H1 (cell line): ENCODE measurements around the gene SLC30A10. TPM values are rescaled to one million over a fixed set of nuclear protein-coding genes. Genes with fewer than 3 reads are reported as not detected.

Experiments
- CTCF ChIA-PET: fragments of 300-600 bp; sonication (Branson Sonifier 250); formaldehyde crosslinking; loops from one replicate; lab custom pipeline; 2021; ENCODE audit not compliant: partially characterized antibody; lab: Charles Lee
- POLR2A ChIA-PET: fragments of 300-600 bp; sonication (Branson Sonifier 250); formaldehyde crosslinking; loops from one replicate; lab custom pipeline; 2021; ENCODE audit warnings: inconsistent platforms; ENCODE audit not compliant: partially characterized antibody; lab: Charles Lee
- DNase-seq, 2 experiments: peaks; one replicate each; pipeline versions ENCODE4 v3.0.0 to v3.0.0-alpha.2; 2010 to 2022; ENCODE audit warnings: low spot score in 2 of 2, low read depth in 1 of 2, mixed read lengths in 1 of 2
- FAIRE-seq: peaks from 2 replicates; lab custom pipeline; 2011; peaks lifted over from hg19 to GRCh38; lab: Jason Lieb, UNC
- H2AFZ ChIP-seq: 2 replicates; pipeline ENCODE4 v1.8.1; 2012; ENCODE audit warnings: low read length, inconsistent platforms
- H2AK5ac ChIP-seq: 2 replicates; pipeline ENCODE4 v1.6.1; 2013; ENCODE audit warnings: low read depth, low read length
- H2BK120ac ChIP-seq: replicated peaks from 2 replicates; pipeline ENCODE3; 2013; ENCODE audit warnings: low read depth, low read length, inconsistent platforms
- H2BK12ac ChIP-seq: 2 replicates; pipeline ENCODE4 v1.6.1; 2013; ENCODE audit warnings: low read depth, low read length
- H2BK15ac ChIP-seq: 2 replicates; pipeline ENCODE4 v1.6.1; 2013; ENCODE audit warnings: low read length
- H2BK20ac ChIP-seq: 2 replicates; pipeline ENCODE4 v1.6.1; 2013; ENCODE audit warnings: low read length
- H2BK5ac ChIP-seq: 2 replicates; pipeline ENCODE4 v1.6.1; 2013; ENCODE audit warnings: low read depth, low read length
- H3K14ac ChIP-seq: 2 replicates; pipeline ENCODE4 v1.6.1; 2013; ENCODE audit warnings: inconsistent platforms; ENCODE audit not compliant: insufficient read length
- H3K18ac ChIP-seq: 2 replicates; pipeline ENCODE4 v1.6.1; 2013; ENCODE audit warnings: low read length; ENCODE audit errors: extremely low read depth
- H3K23ac ChIP-seq: 2 replicates; pipeline ENCODE4 v1.6.1; 2013; ENCODE audit warnings: inconsistent platforms; ENCODE audit not compliant: insufficient read length
- H3K23me2 ChIP-seq: 2 replicates; pipeline ENCODE4 v1.6.1; 2013; ENCODE audit warnings: low read depth, low read length
- H3K27ac ChIP-seq: 2 replicates; pipeline ENCODE4 v1.6.1; 2011; ENCODE audit warnings: low read depth, low read length, inconsistent platforms
- H3K27me3 ChIP-seq, 4 experiments: replicated peaks in 1 of 4; 1 replicate in 1 of 4; 2 replicates in 3 of 4; pipeline versions ENCODE4 v1.6.1 to v1.8.1; 2011 to 2013; ENCODE audit warnings: low read length in 3 of 4, mild to moderate bottlenecking in 3 of 4, inconsistent platforms in 2 of 4, mixed read lengths in 2 of 4, moderate library complexity in 1 of 4; ENCODE audit not compliant: control insufficient read depth in 3 of 4, insufficient read depth in 3 of 4; ENCODE audit errors: extremely low read depth in 1 of 4
- H3K36me3 ChIP-seq, 4 experiments: 2 replicates each; pipeline versions ENCODE4 v1.6.1 to v1.8.1; 2011 to 2013; ENCODE audit warnings: mild to moderate bottlenecking in 4 of 4, low read length in 3 of 4, moderate library complexity in 2 of 4, control low read depth in 1 of 4, inconsistent platforms in 1 of 4; ENCODE audit not compliant: insufficient read depth in 4 of 4, control insufficient read depth in 2 of 4
- H3K4ac ChIP-seq: replicated peaks from 2 replicates; pipeline ENCODE3; 2013; ENCODE audit warnings: low read length, low read depth, mixed read lengths, inconsistent platforms; ENCODE audit not compliant: insufficient read length
- H3K4me1 ChIP-seq, 4 experiments: replicated peaks in 1 of 4; 1 replicate in 1 of 4; 2 replicates in 3 of 4; pipeline versions ENCODE4 v1.6.1 to v1.8.1; 2011 to 2013; ENCODE audit warnings: low read length in 3 of 4, inconsistent platforms in 2 of 4, mixed read lengths in 1 of 4; ENCODE audit not compliant: insufficient read depth in 4 of 4, control insufficient read depth in 3 of 4
- H3K4me2 ChIP-seq, 2 experiments: 2 replicates each; pipeline versions ENCODE4 v1.6.1 to v1.8.1; 2011 to 2013; ENCODE audit warnings: low read depth in 2 of 2, low read length in 2 of 2, control low read depth in 1 of 2, inconsistent platforms in 1 of 2, mild to moderate bottlenecking in 1 of 2; ENCODE audit not compliant: insufficient read depth in 1 of 2
- H3K4me3 ChIP-seq, 4 experiments: fragments of 200-600, 300-600 bp in 1 of 4; sonication (generic), shearing (Covaris generic), sonication (Bioruptor Twin) in 1 of 4; 2 replicates each; pipeline versions ENCODE4 v1.5.1 to v1.8.1; 2011 to 2016; ENCODE audit warnings: low read length in 4 of 4, low read depth in 3 of 4, control low read depth in 2 of 4, inconsistent platforms in 2 of 4, mild to moderate bottlenecking in 2 of 4, mixed read lengths in 1 of 4, moderate library complexity in 1 of 4; ENCODE audit not compliant: insufficient read depth in 2 of 4; ENCODE audit errors: extremely low read depth in 1 of 4
- H3K56ac ChIP-seq: replicated peaks from 2 replicates; pipeline ENCODE3; 2013; ENCODE audit warnings: low read depth, mild to moderate bottlenecking, mixed read lengths, low read length, inconsistent platforms; ENCODE audit not compliant: insufficient read length
- H3K79me1 ChIP-seq: 2 replicates; pipeline ENCODE4 v1.6.1; 2013; ENCODE audit warnings: low read depth, low read length, control low read depth
- H3K79me2 ChIP-seq, 2 experiments: 2 replicates each; pipeline versions ENCODE4 v1.6.1 to v1.8.1; 2012 to 2013; ENCODE audit warnings: low read length in 2 of 2, mild to moderate bottlenecking in 2 of 2, inconsistent platforms in 1 of 2; ENCODE audit not compliant: insufficient read depth in 2 of 2, control insufficient read depth in 1 of 2
- H3K9ac ChIP-seq, 4 experiments: replicated peaks in 1 of 4; 1 replicate in 1 of 4; 2 replicates in 3 of 4; pipeline versions ENCODE4 v1.6.1 to v1.8.1; 2011 to 2013; ENCODE audit warnings: low read depth in 3 of 4, low read length in 3 of 4, control low read depth in 2 of 4, mild to moderate bottlenecking in 2 of 4, moderate library complexity in 2 of 4, inconsistent platforms in 1 of 4; ENCODE audit errors: extremely low read depth in 1 of 4
- H3K9me3 ChIP-seq, 2 experiments: 2 replicates each; pipeline versions ENCODE4 v1.6.1 to v1.8.1; 2012 to 2013; ENCODE audit warnings: mild to moderate bottlenecking in 2 of 2, moderate library complexity in 2 of 2, control low read depth in 1 of 2, inconsistent platforms in 1 of 2, low read depth in 1 of 2, low read length in 1 of 2, mixed read lengths in 1 of 2; ENCODE audit not compliant: insufficient read depth in 2 of 2
- H4K20me1 ChIP-seq, 2 experiments: replicated peaks in 1 of 2; 2 replicates each; pipeline versions ENCODE3 to v1.8.1; 2011 to 2013; ENCODE audit warnings: inconsistent platforms in 2 of 2, low read length in 2 of 2, mild to moderate bottlenecking in 1 of 2; ENCODE audit not compliant: insufficient read depth in 2 of 2, control insufficient read depth in 1 of 2
- H4K5ac ChIP-seq: 2 replicates; pipeline ENCODE4 v1.6.1; 2013; ENCODE audit warnings: low read length, low read depth, mixed read lengths, inconsistent platforms; ENCODE audit not compliant: insufficient read length
- H4K8ac ChIP-seq: 2 replicates; pipeline ENCODE4 v1.8.0; 2013; ENCODE audit warnings: mild to moderate bottlenecking, moderate library complexity, low read length, inconsistent platforms; ENCODE audit not compliant: insufficient read depth; ENCODE audit errors: extremely low read depth
- H4K91ac ChIP-seq: replicated peaks from 2 replicates; pipeline ENCODE3; 2013; ENCODE audit warnings: low read length, mixed read lengths, inconsistent platforms; ENCODE audit not compliant: insufficient read length
- ASH2L ChIP-seq: fragments of 200-600, 300-600 bp; sonication (generic); IDR thresholded peaks from one replicate; pipeline ENCODE4 v1.7.1; 2017; ENCODE audit warnings: low read length
- CTCF ChIP-seq, 3 experiments: IDR thresholded peaks; 1 replicate in 2 of 3; 2 replicates in 1 of 3; pipeline versions ENCODE4 v1.5.1 to v1.6.1; 2011; ENCODE audit warnings: low read length in 3 of 3, mild to moderate bottlenecking in 3 of 3, inconsistent platforms in 2 of 3, low read depth in 1 of 3, moderate library complexity in 1 of 3; ENCODE audit not compliant: insufficient read depth in 1 of 3; ENCODE audit errors: control extremely low read depth in 1 of 3
- KDM4A ChIP-seq: IDR thresholded peaks from one replicate; pipeline ENCODE4 v1.7.1; 2012; ENCODE audit warnings: low read depth, mild to moderate bottlenecking, moderate library complexity, low read length, inconsistent platforms; ENCODE audit not compliant: severe bottlenecking
- POLR2AphosphoS5 ChIP-seq: IDR thresholded peaks from 2 replicates; pipeline ENCODE4 v1.6.1; 2011; ENCODE audit warnings: low read depth, low read length
- WGBS, 2 experiments: shearing (Covaris generic) in 1 of 2; methylation state at CpG; one replicate each; pipeline versions ENCODE4 v1.1.6 to v1.1.7; 2013 to 2015; ENCODE audit warnings: low lambda C conversion rate in 2 of 2, mixed read lengths in 2 of 2, inconsistent platforms in 1 of 2, low coverage in 1 of 2, missing lambda C conversion rate in 1 of 2; ENCODE audit not compliant: insufficient replicate concordance in 2 of 2, insufficient coverage in 1 of 2, insufficient read length in 1 of 2; ENCODE audit errors: extremely low coverage in 1 of 2, missing lambda C conversion rate in 1 of 2; 5-methylcytosine and 5-hydroxymethylcytosine counted together
- polyA plus RNA-seq, 7 experiments: library from polyadenylated mRNA; depleted of rRNA in 3 of 7; stranded (reverse) in 5 of 7; unstranded in 2 of 7; fragments of >200 nt in 5 of 7; fragments of 200-250 nt in 2 of 7; gene quantifications; 1 replicate in 5 of 7; 2 replicates in 1 of 7; 4 replicates in 1 of 7; pipeline versions ENCODE4 v1.2.1 to v1.2.3, GENCODE V29; 2011 to 2013; ENCODE audit warnings: missing spikeins in 2 of 7, mixed read lengths in 2 of 7
- total RNA-seq: library from RNA; stranded (reverse); fragmentation: NEBNext Ultra II Directional; extraction: Animal tissue kit (Norgen Biotek cat#: 25700); gene quantifications from 2 replicates; pipeline ENCODE4 v1.2.1, GENCODE V29; 2021

Gene SLC30A10
- total and polyA plus RNA-seq, 2 of the 8 experiments (the other 6 are each of a cell fraction or from before 2014, with no cell fraction given): 0.23 to 0.61 TPM

- Histone ChIP-seq H2BK120ac (no peak overlapping the region), H2AK5ac (no peak overlapping the region), H3K56ac (no peak overlapping the region), H3K27me3 (peaks cover 0 to 28% (median 23%) of the 10 kb centered on the region in 4 experiments; a peak in 6 of 7 replicates), H3K23me2 (peaks cover 11% of the 10 kb centered on the region; the same call in 1 of the 2 replicates), H4K20me1 (no peaks in the 10 kb centered on the region), H4K5ac (no peak overlapping the region), H3K27ac (no peak overlapping the region), H2AFZ (peak overlapping the region; percentile 71; the same call in 1 of the 2 replicates), H3K4me1 (peaks cover 0 to 8% (median 4%) of the 10 kb centered on the region in 4 experiments; a peak in 3 of 7 replicates), H3K79me2 (no peaks in the 10 kb centered on the region), H3K4me2 (peak overlapping the region; percentile 84 to 99), H4K8ac (no peak overlapping the region; the same call in 1 of the 2 replicates), H2BK12ac (peak overlapping the region; percentile 10; the same call in 1 of the 2 replicates), H3K9me3 (no peaks in the 10 kb centered on the region; a peak in 1 of 4 replicates), H3K9ac (no peak overlapping the region), H3K18ac (no peak overlapping the region), H2BK5ac (no peak overlapping the region), H3K4me3 (peak overlapping the region; percentile 44 to 67 (median 62)), H3K14ac (no peak overlapping the region), H3K36me3 (no peaks in the 10 kb centered on the region), H3K23ac (no peak overlapping the region), H2BK15ac (0 out of 2 replicates have a peak overlapping the region, but pooled peaks have one; percentile 61), H2BK20ac (no peak overlapping the region), H4K91ac (no peak overlapping the region), H3K79me1 (no peaks in the 10 kb centered on the region), H3K4ac (no peak overlapping the region)
- TF ChIP-seq CTCF (IDR thresholded peaks at IDR 0.05; ENCODE audit: control extremely low read depth in 1 of 3, insufficient read depth in 1 of 3, low read depth in 1 of 3, low read length in 3 of 3) (peak in 1 of 3 experiments; percentile 7; a peak in 1 of 4 replicates), ASH2L (peak; percentile 5), POLR2AphosphoS5 (no peak), KDM4A (no peak)
- ChIA-PET POLR2A (interaction anchor here (1.0 kb wide), 1 partner anchor 95 kb away, joined by 3 read pairs; no protein-coding TSS in a partner anchor), CTCF (interaction anchor here (1.0 kb wide), 1 partner anchor 35 kb away, joined by 3 read pairs; no protein-coding TSS in a partner anchor)
- DNase-seq (no peak), FAIRE-seq (no peak)
- WGBS, 2 experiments: 44% methylated on average over 11 of the region's 13 CpGs; no CpG with 5 or more reads in 1 of the 2 experiments
Measured at GRCh38 chr1:219928791-219929118, 398 bp upstream of the SLC30A10 start.
